HepG2 (cell line): ENCODE measurements around the gene RMI2. TPM values are rescaled to one million over a fixed set of nuclear protein-coding genes. Genes with fewer than 3 reads are reported as not detected.

Source experiments
- BORCS8-MEF2B ChIP-seq: sonication (generic); formaldehyde crosslinking; IDR thresholded peaks from 2 replicates; pipeline ENCODE4 v1.8.0; 2022; ENCODE audit warnings: mild to moderate bottlenecking, missing genetic modification reagents
- CCDC6 ChIP-seq: sonication (generic); formaldehyde crosslinking; IDR thresholded peaks from 2 replicates; pipeline ENCODE4 v1.8.1; 2022; ENCODE audit warnings: mild to moderate bottlenecking, missing genetic modification reagents, moderate library complexity
- ETV6 ChIP-seq: sonication (generic); formaldehyde crosslinking; conservative IDR thresholded peaks from 2 replicates; pipeline ENCODE4 v1.4.0; 2020; ENCODE audit warnings: missing genetic modification reagents
- ISL2 ChIP-seq: sonication (generic); formaldehyde crosslinking; IDR thresholded peaks from 2 replicates; pipeline ENCODE4 v1.5.0; 2020; ENCODE audit warnings: missing genetic modification reagents
- NPAS2 ChIP-seq: sonication (generic); formaldehyde crosslinking; IDR thresholded peaks from 2 replicates; pipeline ENCODE4 v1.8.0; 2022; ENCODE audit warnings: mild to moderate bottlenecking, missing genetic modification reagents, borderline replicate concordance
- NR2C2 ChIP-seq: sonication (generic); formaldehyde crosslinking; IDR thresholded peaks from 2 replicates; pipeline ENCODE4 v1.4.0; 2020; ENCODE audit warnings: missing genetic modification reagents, mild to moderate bottlenecking, moderate library complexity, borderline replicate concordance
- POLR2AphosphoS5 ChIP-seq: IDR thresholded peaks from 2 replicates; pipeline ENCODE4 v1.6.1; 2012; ENCODE audit warnings: low read depth, low read length
- SAFB2 ChIP-seq: sonication (generic); formaldehyde crosslinking; IDR thresholded peaks from 2 replicates; pipeline ENCODE4 v1.5.1; 2020; ENCODE audit warnings: missing genetic modification reagents, low read depth, mild to moderate bottlenecking, borderline replicate concordance
- ZFP82 ChIP-seq: sonication (generic); formaldehyde crosslinking; IDR thresholded peaks from 2 replicates; pipeline ENCODE4 v1.5.1; 2020; ENCODE audit warnings: mild to moderate bottlenecking, missing genetic modification reagents, borderline replicate concordance
- ZFX ChIP-seq: sonication (generic); formaldehyde crosslinking; IDR thresholded peaks from 2 replicates; pipeline ENCODE4 v1.4.0; 2020; ENCODE audit warnings: mild to moderate bottlenecking, low read depth, missing genetic modification reagents, moderate library complexity
- ZMYM2 ChIP-seq: sonication (generic); formaldehyde crosslinking; IDR thresholded peaks from 2 replicates; pipeline ENCODE4 v1.8.0; 2022; ENCODE audit warnings: mild to moderate bottlenecking, missing genetic modification reagents
- ZNF101 ChIP-seq: sonication (generic); formaldehyde crosslinking; IDR thresholded peaks from 2 replicates; pipeline ENCODE4 v1.4.0; 2020; ENCODE audit warnings: mild to moderate bottlenecking, low read depth, missing genetic modification reagents, borderline replicate concordance
- ZNF264 ChIP-seq: sonication (generic); formaldehyde crosslinking; IDR thresholded peaks from 2 replicates; pipeline ENCODE4 v1.4.0; 2020; ENCODE audit warnings: missing genetic modification reagents
- ZNF44 ChIP-seq: sonication (generic); formaldehyde crosslinking; IDR thresholded peaks from 2 replicates; pipeline ENCODE4 v1.5.1; 2020; ENCODE audit warnings: mild to moderate bottlenecking, missing genetic modification reagents
- ZNF776 ChIP-seq: sonication (generic); formaldehyde crosslinking; IDR thresholded peaks from 2 replicates; pipeline ENCODE4 v1.4.0; 2020; ENCODE audit warnings: mild to moderate bottlenecking, missing genetic modification reagents
- ZSCAN29 ChIP-seq: sonication (generic); formaldehyde crosslinking; conservative IDR thresholded peaks from 2 replicates; pipeline ENCODE4 v1.4.0; 2020; ENCODE audit warnings: mild to moderate bottlenecking, missing genetic modification reagents
- polyA plus RNA-seq, 8 experiments: library from polyadenylated mRNA; depleted of rRNA in 3 of 8; stranded (reverse) in 7 of 8; unstranded in 1 of 8; fragments of >200 nt; fragmentation: Illumina TruSeq in 4 of 8; extraction: Trizol in 4 of 8; gene quantifications; 2 replicates each; pipeline versions ENCODE4 v1.2.1 to v1.2.3, GENCODE V29; 2011 to 2016; ENCODE audit warnings: low read depth in 4 of 8, missing spikeins in 1 of 8, mixed read lengths in 1 of 8; ENCODE audit not compliant: insufficient read depth in 1 of 8
- total RNA-seq, 5 experiments: library from RNA; depleted of rRNA; stranded (reverse); fragments of >200 nt; fragmentation: Illumina TruSeq; extraction: Trizol; gene quantifications; 2 replicates each; pipeline ENCODE4 v1.2.3, GENCODE V29; 2016; ENCODE audit warnings: low read depth in 1 of 5
- TF ChIP-seq, protein P1 (sequence below): sonication (generic); formaldehyde crosslinking; IDR thresholded peaks from 2 replicates; pipeline ENCODE4 v1.8.1; 2022; ENCODE audit warnings: low read depth, mild to moderate bottlenecking, missing genetic modification reagents
- TF ChIP-seq, protein P2 (sequence below): sonication (generic); formaldehyde crosslinking; conservative IDR thresholded peaks from 2 replicates; pipeline ENCODE4 v1.8.0; 2022; ENCODE audit warnings: low read depth, missing genetic modification reagents
- TF ChIP-seq, protein P3 (sequence below): sonication (generic); formaldehyde crosslinking; conservative IDR thresholded peaks from 2 replicates; pipeline ENCODE4 v1.4.0; 2020; ENCODE audit warnings: mild to moderate bottlenecking, missing genetic modification reagents, moderate library complexity
- TF ChIP-seq, protein P4 (sequence below): sonication (generic); formaldehyde crosslinking; IDR thresholded peaks from 2 replicates; pipeline ENCODE4 v1.8.0; 2022; ENCODE audit warnings: mild to moderate bottlenecking, missing genetic modification reagents; ENCODE audit not compliant: insufficient replicate concordance

Gene RMI2
- total and polyA plus RNA-seq, 2 of the 13 experiments (the other 11 are each of a cell fraction or from before 2014, with no cell fraction given), result 24.5 to 55.7 TPM

DNA sequence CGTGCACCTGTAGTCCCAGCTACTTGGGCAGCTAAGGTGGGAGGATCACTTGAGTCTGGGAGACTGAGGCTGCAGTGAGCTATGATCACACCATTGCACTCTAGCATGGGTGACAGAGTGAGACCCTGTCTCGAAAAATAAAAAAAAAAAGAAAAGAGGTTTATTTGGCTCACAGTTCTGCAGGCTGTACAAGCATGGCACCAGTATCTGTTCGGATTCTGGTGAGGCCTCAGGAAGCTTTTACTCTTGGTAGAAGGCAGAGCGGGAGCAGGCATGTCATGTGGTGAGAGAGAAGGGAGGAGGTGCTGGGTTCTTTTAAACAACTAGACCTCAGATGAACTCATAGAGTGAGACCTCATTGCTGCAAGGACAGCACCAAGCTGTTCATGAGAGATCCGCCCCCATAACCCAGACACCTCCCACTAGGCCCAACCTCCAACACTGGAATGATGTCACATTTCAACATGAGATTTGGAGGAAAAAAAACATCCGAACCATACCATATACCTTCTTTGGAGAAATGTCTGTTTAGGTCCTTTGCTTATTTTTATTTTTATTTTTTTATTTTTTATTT is 10.3 kb upstream of the RMI2 start (continued):
- TF ChIP-seq POLR2AphosphoS5 (no peak), ZFP82 (CRISPR knock-in tag) (no peak), ZSCAN29 (CRISPR knock-in tag) (no peak), BORCS8-MEF2B (no peak), SAFB2 (CRISPR knock-in tag) (no peak), ZNF776 (CRISPR knock-in tag) (peak; percentile 76; the same call in 1 of the 2 replicates), CCDC6 (CRISPR knock-in tag) (no peak), ZNF101 (CRISPR knock-in tag) (no peak), NPAS2 (CRISPR knock-in tag) (no peak), ISL2 (CRISPR knock-in tag) (no peak), ETV6 (CRISPR knock-in tag) (no peak), ZMYM2 (CRISPR knock-in tag) (0 out of 2 replicates have a peak, but pooled peaks have one; percentile 31), NR2C2 (CRISPR knock-in tag) (no peak), ZFX (CRISPR knock-in tag) (no peak), ZNF264 (no peak), ZNF44 (CRISPR knock-in tag) (no peak)
- TF ChIP-seq, protein P1, sequence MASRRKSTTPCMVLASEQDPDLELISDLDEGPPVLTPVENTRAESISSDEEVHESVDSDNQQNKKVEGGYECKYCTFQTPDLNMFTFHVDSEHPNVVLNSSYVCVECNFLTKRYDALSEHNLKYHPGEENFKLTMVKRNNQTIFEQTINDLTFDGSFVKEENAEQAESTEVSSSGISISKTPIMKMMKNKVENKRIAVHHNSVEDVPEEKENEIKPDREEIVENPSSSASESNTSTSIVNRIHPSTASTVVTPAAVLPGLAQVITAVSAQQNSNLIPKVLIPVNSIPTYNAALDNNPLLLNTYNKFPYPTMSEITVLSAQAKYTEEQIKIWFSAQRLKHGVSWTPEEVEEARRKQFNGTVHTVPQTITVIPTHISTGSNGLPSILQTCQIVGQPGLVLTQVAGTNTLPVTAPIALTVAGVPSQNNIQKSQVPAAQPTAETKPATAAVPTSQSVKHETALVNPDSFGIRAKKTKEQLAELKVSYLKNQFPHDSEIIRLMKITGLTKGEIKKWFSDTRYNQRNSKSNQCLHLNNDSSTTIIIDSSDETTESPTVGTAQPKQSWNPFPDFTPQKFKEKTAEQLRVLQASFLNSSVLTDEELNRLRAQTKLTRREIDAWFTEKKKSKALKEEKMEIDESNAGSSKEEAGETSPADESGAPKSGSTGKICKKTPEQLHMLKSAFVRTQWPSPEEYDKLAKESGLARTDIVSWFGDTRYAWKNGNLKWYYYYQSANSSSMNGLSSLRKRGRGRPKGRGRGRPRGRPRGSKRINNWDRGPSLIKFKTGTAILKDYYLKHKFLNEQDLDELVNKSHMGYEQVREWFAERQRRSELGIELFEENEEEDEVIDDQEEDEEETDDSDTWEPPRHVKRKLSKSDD, result no peak
- TF ChIP-seq, protein P2, sequence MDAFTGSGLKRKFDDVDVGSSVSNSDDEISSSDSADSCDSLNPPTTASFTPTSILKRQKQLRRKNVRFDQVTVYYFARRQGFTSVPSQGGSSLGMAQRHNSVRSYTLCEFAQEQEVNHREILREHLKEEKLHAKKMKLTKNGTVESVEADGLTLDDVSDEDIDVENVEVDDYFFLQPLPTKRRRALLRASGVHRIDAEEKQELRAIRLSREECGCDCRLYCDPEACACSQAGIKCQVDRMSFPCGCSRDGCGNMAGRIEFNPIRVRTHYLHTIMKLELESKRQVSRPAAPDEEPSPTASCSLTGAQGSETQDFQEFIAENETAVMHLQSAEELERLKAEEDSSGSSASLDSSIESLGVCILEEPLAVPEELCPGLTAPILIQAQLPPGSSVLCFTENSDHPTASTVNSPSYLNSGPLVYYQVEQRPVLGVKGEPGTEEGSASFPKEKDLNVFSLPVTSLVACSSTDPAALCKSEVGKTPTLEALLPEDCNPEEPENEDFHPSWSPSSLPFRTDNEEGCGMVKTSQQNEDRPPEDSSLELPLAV (CRISPR knock-in tag), result no peak
- TF ChIP-seq, protein P3, sequence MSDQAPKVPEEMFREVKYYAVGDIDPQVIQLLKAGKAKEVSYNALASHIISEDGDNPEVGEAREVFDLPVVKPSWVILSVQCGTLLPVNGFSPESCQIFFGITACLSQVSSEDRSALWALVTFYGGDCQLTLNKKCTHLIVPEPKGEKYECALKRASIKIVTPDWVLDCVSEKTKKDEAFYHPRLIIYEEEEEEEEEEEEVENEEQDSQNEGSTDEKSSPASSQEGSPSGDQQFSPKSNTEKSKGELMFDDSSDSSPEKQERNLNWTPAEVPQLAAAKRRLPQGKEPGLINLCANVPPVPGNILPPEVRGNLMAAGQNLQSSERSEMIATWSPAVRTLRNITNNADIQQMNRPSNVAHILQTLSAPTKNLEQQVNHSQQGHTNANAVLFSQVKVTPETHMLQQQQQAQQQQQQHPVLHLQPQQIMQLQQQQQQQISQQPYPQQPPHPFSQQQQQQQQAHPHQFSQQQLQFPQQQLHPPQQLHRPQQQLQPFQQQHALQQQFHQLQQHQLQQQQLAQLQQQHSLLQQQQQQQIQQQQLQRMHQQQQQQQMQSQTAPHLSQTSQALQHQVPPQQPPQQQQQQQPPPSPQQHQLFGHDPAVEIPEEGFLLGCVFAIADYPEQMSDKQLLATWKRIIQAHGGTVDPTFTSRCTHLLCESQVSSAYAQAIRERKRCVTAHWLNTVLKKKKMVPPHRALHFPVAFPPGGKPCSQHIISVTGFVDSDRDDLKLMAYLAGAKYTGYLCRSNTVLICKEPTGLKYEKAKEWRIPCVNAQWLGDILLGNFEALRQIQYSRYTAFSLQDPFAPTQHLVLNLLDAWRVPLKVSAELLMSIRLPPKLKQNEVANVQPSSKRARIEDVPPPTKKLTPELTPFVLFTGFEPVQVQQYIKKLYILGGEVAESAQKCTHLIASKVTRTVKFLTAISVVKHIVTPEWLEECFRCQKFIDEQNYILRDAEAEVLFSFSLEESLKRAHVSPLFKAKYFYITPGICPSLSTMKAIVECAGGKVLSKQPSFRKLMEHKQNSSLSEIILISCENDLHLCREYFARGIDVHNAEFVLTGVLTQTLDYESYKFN (CRISPR knock-in tag), result no peak
- TF ChIP-seq, protein P4, sequence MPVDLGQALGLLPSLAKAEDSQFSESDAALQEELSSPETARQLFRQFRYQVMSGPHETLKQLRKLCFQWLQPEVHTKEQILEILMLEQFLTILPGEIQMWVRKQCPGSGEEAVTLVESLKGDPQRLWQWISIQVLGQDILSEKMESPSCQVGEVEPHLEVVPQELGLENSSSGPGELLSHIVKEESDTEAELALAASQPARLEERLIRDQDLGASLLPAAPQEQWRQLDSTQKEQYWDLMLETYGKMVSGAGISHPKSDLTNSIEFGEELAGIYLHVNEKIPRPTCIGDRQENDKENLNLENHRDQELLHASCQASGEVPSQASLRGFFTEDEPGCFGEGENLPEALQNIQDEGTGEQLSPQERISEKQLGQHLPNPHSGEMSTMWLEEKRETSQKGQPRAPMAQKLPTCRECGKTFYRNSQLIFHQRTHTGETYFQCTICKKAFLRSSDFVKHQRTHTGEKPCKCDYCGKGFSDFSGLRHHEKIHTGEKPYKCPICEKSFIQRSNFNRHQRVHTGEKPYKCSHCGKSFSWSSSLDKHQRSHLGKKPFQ (CRISPR knock-in tag), result no peak
